Kidney epithelial cell (primary cell): Measurements from ENCODE around the gene EPB41L2. TPM values are rescaled to one million over a fixed set of nuclear protein-coding genes. Genes with fewer than 3 reads are reported as not detected.

Experiments used
- DNase-seq: peaks from one replicate; pipeline ENCODE4 v3.0.0-alpha.2; 2010; ENCODE audit warnings: low read depth
- H3K27me3 ChIP-seq: 2 replicates; pipeline ENCODE4 v1.6.0; 2011; ENCODE audit warnings: low read length; ENCODE audit not compliant: control insufficient read depth, insufficient read depth
- H3K36me3 ChIP-seq: 2 replicates; pipeline ENCODE4 v1.5.1; 2011; ENCODE audit warnings: low read length; ENCODE audit not compliant: control insufficient read depth, insufficient read depth
- H3K4me3 ChIP-seq: 2 replicates; pipeline ENCODE4 v1.5.1; 2011; ENCODE audit warnings: low read depth, mild to moderate bottlenecking, control low read depth, low read length
- total RNA-seq: library from RNA; depleted of rRNA; stranded (reverse); fragments of >200 nt; gene quantifications from 2 replicates; pipeline ENCODE4 v1.2.3, GENCODE V29; 2015
- TF ChIP-seq, protein P1 (sequence below): IDR thresholded peaks from 2 replicates; pipeline ENCODE4 v1.5.1; 2011; ENCODE audit warnings: mild to moderate bottlenecking, moderate library complexity, low read length, control low read depth, inconsistent platforms; ENCODE audit not compliant: insufficient read depth, poor library complexity, severe bottlenecking

Gene EPB41L2
- total RNA-seq, 1 donor from 2014 or later: 48.7 TPM

DNA sequence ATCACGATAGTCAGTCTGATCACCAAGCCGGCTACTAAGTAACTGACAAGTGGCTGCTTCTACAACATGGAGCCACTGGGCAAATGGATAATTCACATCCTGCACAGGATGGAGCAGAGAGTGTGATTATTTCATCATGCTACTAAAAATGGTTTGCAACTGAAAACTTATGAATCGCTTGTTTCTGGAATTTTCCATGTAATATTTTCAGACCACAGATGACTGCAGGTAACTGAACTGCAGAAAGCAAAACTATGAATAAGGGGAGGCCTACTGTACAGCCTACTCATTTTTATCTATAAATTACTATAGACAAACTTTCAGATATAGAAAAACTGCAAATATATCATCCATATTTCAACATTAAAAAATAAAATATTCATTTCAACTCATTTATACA, 91.5 kb downstream of the EPB41L2 start:
- TF ChIP-seq, protein P1, sequence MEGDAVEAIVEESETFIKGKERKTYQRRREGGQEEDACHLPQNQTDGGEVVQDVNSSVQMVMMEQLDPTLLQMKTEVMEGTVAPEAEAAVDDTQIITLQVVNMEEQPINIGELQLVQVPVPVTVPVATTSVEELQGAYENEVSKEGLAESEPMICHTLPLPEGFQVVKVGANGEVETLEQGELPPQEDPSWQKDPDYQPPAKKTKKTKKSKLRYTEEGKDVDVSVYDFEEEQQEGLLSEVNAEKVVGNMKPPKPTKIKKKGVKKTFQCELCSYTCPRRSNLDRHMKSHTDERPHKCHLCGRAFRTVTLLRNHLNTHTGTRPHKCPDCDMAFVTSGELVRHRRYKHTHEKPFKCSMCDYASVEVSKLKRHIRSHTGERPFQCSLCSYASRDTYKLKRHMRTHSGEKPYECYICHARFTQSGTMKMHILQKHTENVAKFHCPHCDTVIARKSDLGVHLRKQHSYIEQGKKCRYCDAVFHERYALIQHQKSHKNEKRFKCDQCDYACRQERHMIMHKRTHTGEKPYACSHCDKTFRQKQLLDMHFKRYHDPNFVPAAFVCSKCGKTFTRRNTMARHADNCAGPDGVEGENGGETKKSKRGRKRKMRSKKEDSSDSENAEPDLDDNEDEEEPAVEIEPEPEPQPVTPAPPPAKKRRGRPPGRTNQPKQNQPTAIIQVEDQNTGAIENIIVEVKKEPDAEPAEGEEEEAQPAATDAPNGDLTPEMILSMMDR: no peak
- no peaks in the 10 kb centered on the region for H3K27me3 ChIP-seq
- H3K36me3 ChIP-seq: no peaks in the 10 kb centered on the region

DNA sequence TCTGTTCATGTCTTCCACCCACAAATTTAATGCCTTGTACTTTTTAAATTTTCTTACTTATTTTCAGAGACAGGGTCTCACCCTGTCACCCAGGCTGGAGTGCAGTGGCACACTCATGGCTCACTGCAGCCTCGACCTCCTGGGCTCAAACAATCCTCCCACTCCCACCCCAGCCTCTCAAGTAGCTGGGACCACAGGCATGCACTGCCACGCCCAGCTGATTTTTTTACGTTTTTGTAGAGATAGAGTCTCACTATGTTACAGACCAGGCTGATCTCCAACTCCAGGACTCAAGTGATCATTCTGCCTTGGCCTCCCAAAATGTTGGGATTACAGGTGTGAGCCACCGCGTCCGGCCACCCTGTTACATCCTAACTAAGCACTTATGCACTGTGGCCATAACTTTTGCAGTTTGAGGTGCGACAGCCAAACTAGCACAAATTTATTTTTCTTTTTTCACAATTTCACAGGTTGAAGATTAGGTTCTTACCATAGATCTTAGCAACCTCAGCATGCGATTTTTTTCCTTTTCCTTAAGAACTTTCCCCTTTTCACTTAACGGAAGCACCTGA, 92.1 kb downstream of the EPB41L2 start:
- Histone ChIP-seq H3K36me3 (no peaks in the 10 kb centered on the region), H3K27me3 (no peaks in the 10 kb centered on the region), H3K4me3 (no peak overlapping the region)
- DNase-seq: no peak
- TF ChIP-seq, protein P1: no peak

More for the DNA sequence above, 91.5 kb downstream of the EPB41L2 start:
- DNase-seq: no peak
- no peak overlapping the region for H3K4me3 ChIP-seq

DNA sequence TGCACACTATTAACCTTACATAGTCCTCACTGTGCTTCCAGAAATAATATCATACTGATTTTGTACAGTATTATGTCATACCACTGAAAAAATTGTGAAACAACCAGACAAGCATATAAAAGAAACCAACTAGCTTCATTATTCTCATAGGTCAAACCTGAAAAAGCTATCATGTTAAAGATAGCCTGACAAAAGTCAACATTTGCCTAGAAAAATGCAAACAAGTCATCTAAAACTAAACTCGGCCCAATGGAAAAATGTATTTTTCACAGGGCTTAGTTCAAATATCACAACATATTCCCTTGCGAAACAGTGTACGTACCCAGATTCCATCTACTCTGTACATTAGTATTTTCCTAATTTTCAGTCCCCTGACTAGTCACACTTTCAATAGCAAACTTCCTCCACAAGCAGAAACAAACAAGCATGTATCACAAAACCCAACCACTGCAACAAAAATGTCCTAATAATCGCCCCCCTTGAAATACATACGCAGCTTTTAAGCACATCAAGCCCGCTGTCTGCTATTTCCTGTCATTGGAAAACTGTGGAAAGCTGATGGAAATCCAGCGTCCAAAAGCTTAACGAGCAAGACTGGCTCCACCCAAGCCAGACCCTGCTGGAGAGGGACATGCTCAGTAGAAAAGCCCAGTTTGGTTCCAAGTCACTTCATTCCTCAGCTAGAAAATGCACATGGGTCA, 93.1 kb downstream of the EPB41L2 start:
- DNase-seq: no peak

DNA sequence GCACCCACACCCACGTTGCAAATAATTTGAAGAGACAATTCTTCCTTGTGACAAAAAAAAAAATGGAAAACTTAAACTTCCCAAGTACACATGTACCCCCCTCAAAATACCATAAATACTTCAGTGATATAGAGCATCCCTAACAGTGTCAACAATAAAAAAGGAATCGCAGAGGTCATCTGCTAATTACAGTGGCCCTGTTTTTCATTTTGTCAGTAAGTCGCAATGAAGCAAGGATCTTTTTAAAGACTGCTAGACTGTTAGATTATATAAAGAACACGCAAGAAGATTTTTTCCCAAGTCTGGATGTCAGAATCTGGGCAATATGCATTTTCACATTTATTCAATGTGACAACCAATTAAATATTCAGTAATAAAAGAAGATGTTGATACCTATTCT, 93.9 kb downstream of the EPB41L2 start:
- no peak overlapping the region for H3K4me3 ChIP-seq
- no peak for DNase-seq
- H3K27me3 ChIP-seq: no peaks in the 10 kb centered on the region
- TF ChIP-seq, protein P1: no peak
- H3K36me3 ChIP-seq: no peaks in the 10 kb centered on the region

More for the DNA sequence above, 93.1 kb downstream of the EPB41L2 start:
- TF ChIP-seq, protein P1: no peak
- H3K36me3 ChIP-seq: no peaks in the 10 kb centered on the region
- no peak overlapping the region for H3K4me3 ChIP-seq
- H3K27me3 ChIP-seq: no peaks in the 10 kb centered on the region

DNA sequence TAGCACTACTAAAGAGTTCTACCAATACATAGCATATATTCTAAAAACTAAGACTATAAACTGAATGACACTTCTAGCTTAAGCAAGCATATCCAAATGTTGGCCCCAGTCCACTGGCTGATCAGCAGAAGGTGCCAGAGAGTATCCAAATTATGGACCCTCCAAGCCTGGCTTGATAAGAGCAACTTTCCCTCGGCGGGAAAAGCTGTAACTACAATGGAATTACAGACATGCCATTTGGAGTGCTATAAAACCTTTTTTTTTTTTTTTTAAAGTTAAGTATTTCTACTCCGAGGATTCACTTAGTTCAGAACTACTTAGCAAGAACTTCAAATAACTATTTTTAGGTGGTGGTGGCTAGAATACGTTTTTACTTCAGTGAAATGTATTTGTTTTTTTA, 94.6 kb downstream of the EPB41L2 start:
- H3K4me3 ChIP-seq: no peak overlapping the region
- TF ChIP-seq, protein P1: no peak
- H3K27me3 ChIP-seq: no peaks in the 10 kb centered on the region
- no peaks in the 10 kb centered on the region for H3K36me3 ChIP-seq
- DNase-seq: no peak
